Subcutaneous preadipocyte (primary cell): Measurements from ENCODE around the gene CDK5. TPM values are rescaled to one million over a fixed set of nuclear protein-coding genes. Genes with fewer than 3 reads are reported as not detected.

ENCODE experiments used
- total RNA-seq: library from RNA; depleted of rRNA; stranded (reverse); fragments of >200 nt; gene quantifications from 2 replicates; pipeline ENCODE4 v1.2.3, GENCODE V29; 2012

CDK5 gene
- total RNA-seq = 15.1 and 19.5 TPM in 2 replicates

DNA sequence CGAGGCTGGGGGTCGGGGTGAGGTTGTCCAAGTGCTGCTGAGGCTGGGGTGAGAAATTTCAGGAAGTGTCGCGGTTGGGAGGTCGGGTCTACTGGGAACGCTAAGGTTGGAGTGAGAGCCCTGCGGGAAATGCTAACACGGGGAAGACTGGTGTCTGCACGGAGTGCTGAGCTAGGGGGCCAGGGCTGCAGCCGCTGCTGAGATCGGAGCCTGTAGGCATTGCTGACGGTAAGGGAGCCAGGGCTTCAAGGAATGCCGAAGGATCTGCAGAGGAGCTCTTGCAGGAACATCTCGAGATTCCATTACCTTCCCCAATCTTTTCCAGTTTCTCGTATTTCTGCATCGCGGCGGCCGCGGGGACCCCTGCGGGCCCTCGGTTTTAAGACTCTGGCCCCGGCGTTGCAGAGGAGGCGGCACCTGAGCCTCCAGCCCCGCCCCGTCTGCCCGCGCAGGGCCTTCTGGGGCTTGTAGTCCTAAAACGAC lies at the start of gene CDK5:
Gene CDK5, minus strand, starts transcription at position 392 of the 483 bp plus-strand sequence. Its CDS starts 49 bp downstream, at position 343.

DNA sequence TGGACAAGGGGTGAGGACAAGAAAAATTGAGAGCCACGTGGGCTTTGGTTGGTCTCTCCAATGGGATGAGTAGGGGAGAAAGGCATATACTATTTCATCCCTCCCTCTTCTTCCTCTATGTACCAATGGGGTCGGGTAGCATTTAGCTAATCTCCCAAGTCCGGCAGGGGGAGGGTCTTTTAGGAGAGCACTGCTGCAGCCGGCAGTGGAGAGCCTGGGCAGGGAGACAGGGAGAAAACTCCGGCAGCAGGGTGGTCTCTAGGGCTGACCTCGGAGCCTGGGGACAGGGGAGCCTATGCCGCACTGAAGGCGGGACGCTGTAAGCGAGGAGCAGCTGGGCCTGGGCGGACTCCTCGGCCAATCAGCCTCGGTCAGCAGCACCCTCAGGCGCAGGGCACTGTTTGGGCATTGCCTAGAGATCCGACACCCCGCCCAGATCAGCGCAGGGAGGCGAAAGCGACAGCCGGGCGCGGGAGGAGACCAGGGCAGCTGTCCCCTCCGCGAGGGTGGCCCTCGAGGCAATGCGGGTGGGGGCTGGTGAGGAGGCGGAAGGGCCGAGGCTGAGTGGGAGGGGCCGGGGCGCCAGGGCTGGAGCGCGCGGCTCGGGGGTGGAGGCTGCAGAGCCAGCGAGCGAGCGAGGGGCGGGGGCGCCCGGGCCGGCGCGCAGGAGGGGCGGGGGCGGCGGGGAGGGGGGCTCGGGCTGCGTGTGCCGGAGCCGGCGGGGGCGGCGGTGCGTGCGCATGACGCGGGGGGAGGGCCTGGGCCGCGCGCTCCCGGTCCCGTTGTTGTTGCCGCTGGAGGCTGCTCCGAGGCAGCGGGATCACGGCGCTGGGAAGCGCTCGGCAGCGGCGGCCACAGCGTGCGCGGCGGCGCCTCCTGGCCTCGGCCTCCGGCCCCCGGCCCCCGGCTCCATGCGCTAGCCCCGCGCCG lies 28.3 kb upstream of the CDK5 start, which contains the start of gene AGAP3:
Gene AGAP3, plus strand, starts transcription at position 785 of the 930 bp plus-strand sequence. CDS start 267 bp downstream, outside the sequence.

DNA sequence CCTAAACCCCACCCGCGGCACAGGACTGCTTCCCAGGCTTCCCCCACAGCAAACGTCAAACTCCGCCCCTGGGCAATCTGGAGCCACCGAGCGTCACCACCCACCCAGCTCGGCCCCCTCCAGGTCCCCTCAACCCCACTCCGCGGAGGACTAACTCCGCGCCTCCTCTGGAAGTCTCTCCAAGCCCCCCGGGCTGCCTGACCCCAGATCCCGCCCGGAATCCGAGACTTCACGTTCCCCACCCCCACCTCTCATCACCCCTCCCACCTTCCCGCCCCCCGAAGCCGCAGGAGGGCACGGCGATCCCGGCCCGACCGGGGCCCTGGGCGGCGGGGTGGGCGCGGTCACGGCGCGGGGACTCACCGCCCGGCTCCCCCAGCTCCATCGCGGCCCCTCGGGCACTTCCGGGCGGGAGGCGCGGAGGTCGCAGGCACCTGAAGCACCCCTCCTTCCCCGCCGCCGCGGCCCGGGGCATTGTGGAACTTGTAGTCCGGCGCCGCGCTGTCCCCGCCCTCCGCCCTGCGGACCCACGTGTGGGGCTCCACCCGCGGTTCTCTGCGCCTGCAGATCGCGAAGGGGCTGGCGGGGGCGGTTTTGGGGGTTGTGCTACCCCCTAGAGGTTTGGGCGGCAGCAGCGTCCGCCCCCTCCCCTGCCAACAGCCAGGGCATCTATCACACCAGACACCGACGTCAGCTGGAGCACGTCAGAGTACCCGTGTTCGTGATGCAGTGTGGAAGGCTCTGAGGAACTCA lies 25.6 kb upstream of the CDK5 start, which contains the start of gene TMUB1:
Gene TMUB1, minus strand, starts transcription at position 423 of the 753 bp plus-strand sequence. CDS start 930 bp downstream, outside the sequence.

DNA sequence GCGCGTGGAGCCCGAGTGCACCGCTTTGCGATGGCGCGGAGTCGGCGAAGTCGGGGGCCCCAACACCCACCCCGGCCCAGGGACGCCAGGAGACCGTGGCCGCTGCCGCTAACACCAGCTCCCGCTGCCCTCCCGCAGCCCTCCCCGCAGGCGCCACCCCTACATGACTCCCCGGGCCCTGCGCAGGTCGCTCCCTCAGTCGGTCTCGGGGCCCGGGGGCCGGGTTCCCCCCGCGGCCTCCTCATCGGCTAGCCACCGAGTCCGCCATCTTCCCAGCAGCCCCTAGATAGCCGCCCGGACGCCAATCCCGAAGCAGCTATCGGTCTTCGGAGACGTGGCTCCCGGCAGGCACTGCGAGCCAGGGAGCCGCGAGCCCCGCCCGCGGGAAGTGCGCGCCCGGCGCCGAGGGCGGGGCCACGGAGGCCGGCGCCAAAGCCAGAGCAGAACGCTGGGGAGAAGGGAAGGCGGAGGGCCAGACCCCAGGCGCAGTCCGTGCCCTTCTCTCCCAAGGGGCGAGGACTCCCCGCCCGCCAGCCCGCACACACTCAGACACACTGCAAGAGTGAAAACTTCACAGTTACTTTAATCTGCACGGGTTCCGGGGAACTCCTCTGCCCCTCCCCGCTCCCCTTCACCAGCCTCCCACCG lies 22.9 kb upstream of the CDK5 start, which contains the start of gene FASTK:
Gene FASTK, minus strand, starts transcription at position 288 of the 648 bp plus-strand sequence. Its CDS starts 43 bp downstream, at position 245.

DNA sequence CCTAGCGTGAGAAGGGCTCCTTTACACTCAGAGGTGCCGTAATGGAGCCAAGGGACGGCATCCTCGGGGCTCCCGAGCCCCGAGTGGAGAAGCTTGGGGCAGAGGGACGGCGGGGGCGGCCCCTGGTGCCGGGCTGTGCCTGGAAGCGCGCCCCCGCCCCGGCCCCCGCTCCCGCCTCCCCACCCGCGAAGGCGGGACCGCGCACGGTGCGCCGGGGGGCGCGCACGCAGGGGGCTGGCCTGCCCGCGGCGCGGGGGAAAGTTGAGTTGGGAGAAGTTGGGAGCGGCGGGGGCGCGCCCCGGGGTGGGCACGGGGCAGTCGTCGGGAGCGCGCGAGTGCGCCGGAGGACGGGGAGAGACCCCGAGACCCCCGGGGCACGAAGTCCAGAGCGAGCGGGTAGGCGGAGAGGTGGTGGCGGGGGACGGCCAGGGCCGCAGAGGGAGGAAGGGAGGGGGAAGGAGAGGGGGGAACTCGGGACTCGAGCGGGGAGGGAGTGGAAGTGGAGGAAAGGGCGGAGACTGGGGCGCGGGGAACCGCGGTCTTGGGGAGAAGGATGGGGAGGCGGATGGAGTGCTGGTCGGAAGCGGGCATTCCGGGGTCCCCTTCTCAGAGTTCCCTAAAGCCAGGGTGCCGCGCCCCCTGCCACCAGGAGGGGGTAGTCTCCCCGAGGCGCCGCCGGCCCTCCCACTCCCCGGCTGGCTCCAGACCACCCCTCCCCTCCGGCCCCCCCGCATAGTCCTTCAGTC lies 1.8 kb upstream of the CDK5 start, which contains the start of gene SLC4A2:
Gene SLC4A2, plus strand, starts transcription at position 223 of the 746 bp plus-strand sequence. CDS start 2,399 bp downstream, outside the sequence.

DNA sequence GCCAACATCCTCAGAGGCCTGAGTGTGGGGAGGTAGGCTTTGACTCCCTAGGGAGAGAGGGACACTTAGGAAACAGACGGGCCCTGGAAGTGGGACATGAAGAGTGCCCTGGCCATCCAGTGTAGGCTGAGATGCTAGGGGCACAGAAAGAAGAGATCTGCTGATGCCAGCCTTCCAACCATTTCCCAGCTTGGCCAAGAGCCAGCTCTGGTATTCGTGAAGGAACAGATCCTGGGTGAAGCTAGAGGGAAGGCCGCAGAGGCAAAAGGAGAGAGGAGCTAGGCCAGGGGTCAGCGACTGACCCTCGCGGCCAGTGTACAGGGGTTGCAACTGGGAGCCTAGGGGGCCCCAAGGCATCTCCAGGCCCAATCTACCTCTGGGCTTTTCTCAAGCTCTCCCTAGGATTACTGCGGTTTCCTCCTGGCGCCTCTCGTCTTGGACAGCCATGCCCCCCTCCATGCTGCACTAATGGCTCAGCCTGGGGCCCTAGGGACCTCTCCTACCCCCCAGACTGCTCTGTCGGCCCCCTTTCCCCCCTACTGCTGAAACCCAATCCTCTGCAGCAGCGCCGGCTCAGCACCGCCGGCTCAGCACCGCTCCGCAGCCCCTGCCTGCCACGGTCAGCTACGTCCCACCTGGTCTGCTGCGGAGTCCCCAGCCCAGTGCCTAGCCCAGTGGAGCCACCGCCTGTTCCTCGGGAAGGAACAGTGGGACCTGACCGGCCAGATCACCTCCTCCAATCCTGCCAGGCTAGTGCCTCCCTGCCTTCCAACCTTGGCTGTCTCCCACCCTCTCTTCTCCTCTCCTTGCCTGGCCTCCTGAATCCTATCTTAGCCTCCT lies 9.5 kb downstream of the CDK5 start, which contains the start of gene ASIC3:
Gene ASIC3, plus strand, starts transcription at position 556 of the 840 bp plus-strand sequence. CDS start 355 bp downstream, outside the sequence.

DNA sequence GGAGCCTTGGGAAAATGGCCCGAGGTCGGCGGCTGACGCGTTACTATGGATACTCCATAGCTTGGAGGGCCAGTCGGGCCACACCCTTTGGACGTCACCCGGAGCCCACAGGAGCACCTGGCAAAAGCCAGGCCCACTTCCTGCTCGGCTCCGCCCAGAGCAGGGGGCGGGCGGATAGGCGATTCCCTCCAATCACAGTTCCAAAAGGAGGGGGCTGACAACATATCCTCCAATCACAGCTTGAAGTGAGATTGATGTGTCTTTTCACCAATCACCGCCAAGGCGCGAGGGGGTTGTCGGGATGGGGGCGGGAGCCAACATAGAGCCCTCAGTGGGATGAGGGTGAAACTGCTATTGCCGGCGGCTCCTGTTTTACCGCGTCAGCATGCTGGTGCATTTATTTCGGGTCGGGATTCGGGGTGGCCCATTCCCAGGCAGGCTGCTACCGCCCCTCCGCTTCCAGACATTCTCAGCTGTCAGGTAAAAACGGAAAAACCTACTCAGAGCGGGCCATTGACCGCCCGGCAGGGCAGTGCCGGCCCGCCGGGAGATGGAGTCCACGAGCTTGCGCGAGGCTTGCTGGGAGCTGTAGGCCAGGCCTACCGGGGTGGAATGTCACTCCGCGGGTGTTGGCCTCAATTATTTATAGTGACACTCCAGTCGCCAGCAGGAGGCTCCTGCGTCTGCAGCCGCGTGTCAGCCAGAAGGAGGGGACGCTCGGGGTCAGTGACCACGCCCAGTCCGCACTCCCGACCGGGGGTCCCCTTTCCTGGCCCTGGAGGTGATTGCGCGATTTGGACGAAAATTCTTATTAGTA lies 29.4 kb downstream of the CDK5 start, which contains the start of gene ABCB8:
Gene ABCB8, plus strand, starts transcription at position 320 of the 817 bp plus-strand sequence. Its CDS starts 66 bp downstream, at position 386.

DNA sequence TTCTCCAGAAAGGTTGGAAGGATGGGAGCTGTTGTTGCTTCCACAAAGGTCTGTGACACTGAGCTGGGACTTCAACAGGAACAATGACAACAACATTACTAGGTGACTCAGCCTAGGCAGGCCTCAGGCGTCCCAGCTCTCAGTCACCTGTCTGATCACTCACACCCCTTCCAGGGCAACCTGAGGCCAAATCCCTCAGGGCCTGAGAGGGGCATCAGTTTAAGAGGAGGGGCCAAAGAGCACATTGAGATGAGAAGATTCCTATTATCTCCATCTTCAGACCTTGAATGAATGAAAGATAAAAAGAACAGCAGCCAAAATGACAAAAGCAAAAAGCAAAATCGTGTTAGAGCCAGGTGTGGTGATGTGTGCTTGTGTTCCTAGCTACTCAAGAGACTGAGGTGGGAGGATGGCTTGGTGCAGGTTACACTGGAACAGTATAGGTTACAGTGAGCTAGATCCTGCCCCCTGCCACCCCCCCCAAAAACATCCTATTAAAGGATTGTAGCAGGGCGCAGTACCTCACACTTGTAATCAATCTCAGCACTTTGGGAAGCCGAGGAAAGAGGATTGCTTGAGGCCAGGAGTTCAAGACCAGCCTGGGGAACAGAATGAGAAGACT lies 33.2 kb downstream of the CDK5 start, which contains the start of gene ATG9B:
Gene ATG9B, minus strand, starts transcription at position 60 of the 622 bp plus-strand sequence. CDS start 71 bp downstream, outside the sequence.

Other genes with a start within 250 kb of the CDK5 start
- gene AOC1, start 205.4 kb downstream of the CDK5 start, total RNA-seq = not detected in 2 replicates
- gene KCNH2, start 79.6 kb downstream of the CDK5 start, total RNA-seq = not detected in 2 replicates
- gene NOS3, start 66.9 kb downstream of the CDK5 start, total RNA-seq = 3.3 and 3.9 TPM in 2 replicates
- gene ATG9B, start 33.4 kb downstream of the CDK5 start, total RNA-seq = 0.20 and 0.37 TPM in 2 replicates
- 33.8 and 48.9 TPM in 2 replicates for gene ABCB8, start 29.4 kb downstream of the CDK5 start, total RNA-seq
- 0.20 and 0.37 TPM in 2 replicates for gene ASIC3, start 9.4 kb downstream of the CDK5 start, total RNA-seq
- gene SLC4A2, start 1.7 kb upstream of the CDK5 start, total RNA-seq = 43.7 and 55.9 TPM in 2 replicates
- 57.7 and 68.2 TPM in 2 replicates for gene FASTK, start 22.9 kb upstream of the CDK5 start, total RNA-seq
- gene TMUB1, start 25.6 kb upstream of the CDK5 start, total RNA-seq = 12.5 and 15.8 TPM in 2 replicates
- 52.2 and 60.0 TPM in 2 replicates for gene AGAP3, start 28.6 kb upstream of the CDK5 start, total RNA-seq
- gene GBX1, start 109.8 kb upstream of the CDK5 start, total RNA-seq = not detected in 2 replicates
- not detected in 2 replicates for gene ASB10, start 129.4 kb upstream of the CDK5 start, total RNA-seq
- not detected in 2 replicates for gene H2BK1, start 152.6 kb upstream of the CDK5 start, total RNA-seq
- gene ABCF2, start 169.3 kb upstream of the CDK5 start, total RNA-seq = 73.9 and 75.7 TPM in 2 replicates
- 55.1 and 63.3 TPM in 2 replicates for gene CHPF2, start 174.6 kb upstream of the CDK5 start, total RNA-seq
- gene SMARCD3, start 190.8 kb upstream of the CDK5 start, total RNA-seq = 17.6 and 17.8 TPM in 2 replicates